GM21528 (cell line): ENCODE results near the gene MTRR.

ENCODE experiments used
- ATAC-seq: cut with Tn5 transposase; IDR thresholded peaks from one replicate; pipeline ENCODE4 v1.9.1; 2021; ENCODE audit warnings: mild to moderate bottlenecking, moderate library complexity; ENCODE audit not compliant: unreplicated experiment, low FRiP score

Gene MTRR

GRCh38 chr5:7856855-7857254 lies 12.1 kb upstream of the MTRR start:
- ATAC-seq = no peak

GRCh38 chr5:7857361-7857760 lies 11.6 kb upstream of the MTRR start:
- ATAC-seq = no peak

- ATAC-seq = no peak
These were observed 10.9 kb upstream of the MTRR start for GRCh38 chr5:7857926-7858632.

GRCh38 chr5:7866196-7866595 lies 2.8 kb upstream of the MTRR start:
- no peak for ATAC-seq

GRCh38 chr5:7867260-7867659 lies 1.7 kb upstream of the MTRR start:
- no peak for ATAC-seq

GRCh38 chr5:7868427-7868772 lies 548 bp upstream of the MTRR start:
- peak; percentile 1 for ATAC-seq

- peak; percentile 40 for ATAC-seq
These were observed 657 bp downstream of the MTRR start for GRCh38 chr5:7869474-7870136.

GRCh38 chr5:7871653-7872052 lies 2.7 kb downstream of the MTRR start:
- ATAC-seq = peak; percentile 30

- ATAC-seq = no peak
These were observed 3.7 kb downstream of the MTRR start for GRCh38 chr5:7872517-7873130.

- no peak for ATAC-seq
These were observed 4.3 kb downstream of the MTRR start for GRCh38 chr5:7873216-7873615.

- no peak for ATAC-seq
These were observed 5.7 kb downstream of the MTRR start for GRCh38 chr5:7874639-7875038.

- no peak for ATAC-seq
These were observed 6.2 kb downstream of the MTRR start for GRCh38 chr5:7875151-7875550.

GRCh38 chr5:7876867-7877266 lies 7.9 kb downstream of the MTRR start:
- ATAC-seq = peak; percentile 43

GRCh38 chr5:7877851-7878250 lies 8.9 kb downstream of the MTRR start:
- ATAC-seq = no peak

- ATAC-seq = peak; percentile 98
These were observed 9.5 kb downstream of the MTRR start for GRCh38 chr5:7878381-7878873.

- ATAC-seq = no peak
These were observed 12.1 kb downstream of the MTRR start for GRCh38 chr5:7881091-7881490.

- no peak for ATAC-seq
These were observed 12.9 kb downstream of the MTRR start for GRCh38 chr5:7881816-7882215.

- no peak for ATAC-seq
These were observed 14.0 kb downstream of the MTRR start for GRCh38 chr5:7882926-7883325.

GRCh38 chr5:7884491-7885267 lies 15.7 kb downstream of the MTRR start:
- ATAC-seq = no peak

- peak; percentile 59 for ATAC-seq
These were observed 18.0 kb downstream of the MTRR start for GRCh38 chr5:7886849-7887475.

GRCh38 chr5:7888901-7889300 lies 20.0 kb downstream of the MTRR start:
- no peak for ATAC-seq
